PC-3 (cell line): ENCODE measurements around the gene HIP1R. TPM values are rescaled to one million over a fixed set of nuclear protein-coding genes. Genes with fewer than 3 reads are reported as not detected.

Experiments
- ATAC-seq: fragments of 200-7000 bp; cut with Tn5 transposase; 2 replicates; pipeline ENCODE4 v1.9.1; 2020; ENCODE audit warnings: mild to moderate bottlenecking, moderate library complexity
- BruUV-seq: library from RNA; stranded (reverse); fragments of 400-500 nt; replicated peaks from 2 replicates; lab custom pipeline; 2021; lab: Mats Ljungman, UMichigan
- CTCF ChIA-PET: fragments of 300-600 bp; sonication (Branson Sonifier 250); formaldehyde crosslinking; loops from one replicate; lab custom pipeline; 2022; ENCODE audit warnings: antibody characterized with exemption; lab: Charles Lee
- POLR2A ChIA-PET: fragments of 300-600 bp; sonication (Branson Sonifier 250); formaldehyde crosslinking; loops from one replicate; lab custom pipeline; 2022; ENCODE audit warnings: antibody characterized with exemption; ENCODE audit not compliant: unreplicated experiment; lab: Charles Lee
- DNase-seq: peaks from one replicate; pipeline ENCODE4 v3.0.0-alpha.2; 2015
- H2AFZ ChIP-seq: fragments of 300-600 bp; sonication (generic); 2 replicates; pipeline ENCODE4 v1.6.0; 2016; ENCODE audit warnings: antibody characterized with exemption, low read length
- H3F3A ChIP-seq: fragments of 300-600 bp; sonication (generic); one replicate; pipeline ENCODE4 v1.6.0; 2017; ENCODE audit warnings: antibody characterized with exemption, low read length, control low read depth, mild to moderate bottlenecking; ENCODE audit not compliant: unreplicated experiment
- H3K27ac ChIP-seq: fragments of 300-600 bp; sonication (generic); 2 replicates; pipeline ENCODE4 v1.5.1; 2016; ENCODE audit warnings: mild to moderate bottlenecking, low read length
- H3K27me3 ChIP-seq: fragments of 300-600 bp; sonication (generic); 2 replicates; pipeline ENCODE4 v1.6.1; 2016; ENCODE audit warnings: low read length, mixed read lengths
- H3K36me3 ChIP-seq: fragments of 300-600 bp; sonication (generic); 2 replicates; pipeline ENCODE4 v1.6.1; 2016; ENCODE audit warnings: low read depth, mixed run types, low read length, mixed read lengths
- H3K4me1 ChIP-seq: fragments of 300-600 bp; sonication (generic); 2 replicates; pipeline ENCODE4 v1.5.1; 2016; ENCODE audit warnings: low read length; ENCODE audit not compliant: insufficient read depth
- H3K4me2 ChIP-seq: fragments of 300-600 bp; sonication (generic); 2 replicates; pipeline ENCODE4 v1.6.0; 2016; ENCODE audit warnings: low read length
- H3K4me3 ChIP-seq: fragments of 300-600 bp; sonication (generic); 2 replicates; pipeline ENCODE4 v1.5.1; 2016; ENCODE audit warnings: mild to moderate bottlenecking, low read length, mixed read lengths
- H3K79me2 ChIP-seq: fragments of 300-600 bp; sonication (generic); 2 replicates; pipeline ENCODE4 v1.6.1; 2017; ENCODE audit warnings: low read length, mixed read lengths
- H3K9ac ChIP-seq: fragments of 300-600 bp; sonication (generic); 2 replicates; pipeline ENCODE4 v1.6.0; 2016; ENCODE audit warnings: mild to moderate bottlenecking, low read length
- H3K9me2 ChIP-seq: fragments of 300-600 bp; sonication (generic); replicated peaks from 2 replicates; pipeline ENCODE4 v1.6.1; 2016; ENCODE audit warnings: mixed run types, low read length, mixed read lengths
- H3K9me3 ChIP-seq: fragments of 300-600 bp; sonication (generic); 2 replicates; pipeline ENCODE4 v1.6.1; 2016; ENCODE audit warnings: low read length, mixed read lengths
- H4K20me1 ChIP-seq: fragments of 300-600 bp; sonication (generic); 2 replicates; pipeline ENCODE4 v1.6.1; 2016; ENCODE audit warnings: low read length, mixed read lengths
- CTCF ChIP-seq: fragments of 300-600 bp; sonication (generic); conservative IDR thresholded peaks from 2 replicates; pipeline ENCODE4 v1.5.1; 2017; ENCODE audit warnings: antibody characterized with exemption, low read depth, mild to moderate bottlenecking, low read length
- EZH2 ChIP-seq: fragments of 300-600 bp; sonication (generic); IDR thresholded peaks from one replicate; pipeline ENCODE4 v1.6.1; 2017; ENCODE audit warnings: antibody characterized with exemption, mild to moderate bottlenecking, low read length; ENCODE audit not compliant: unreplicated experiment
- EZH2phosphoT487 ChIP-seq: fragments of 300-600 bp; sonication (generic); IDR thresholded peaks from 2 replicates; pipeline ENCODE4 v1.6.1; 2018; ENCODE audit warnings: mild to moderate bottlenecking, antibody characterized with exemption, low read length, borderline replicate concordance
- intact Hi-C: fragments of 100-400 bp; cut with micrococcal nuclease; formaldehyde crosslinking; loops from 2 replicates; pipeline ENCODE4 v1.9.0; 2023
- total RNA-seq: library from RNA; depleted of rRNA; stranded (reverse); fragments of >200 nt; gene quantifications from 2 replicates; pipeline ENCODE4 v1.2.3, GENCODE V29; 2014

Gene HIP1R
- total RNA-seq, 1 experiment from 2014 or later: 46.1 TPM

DNA sequence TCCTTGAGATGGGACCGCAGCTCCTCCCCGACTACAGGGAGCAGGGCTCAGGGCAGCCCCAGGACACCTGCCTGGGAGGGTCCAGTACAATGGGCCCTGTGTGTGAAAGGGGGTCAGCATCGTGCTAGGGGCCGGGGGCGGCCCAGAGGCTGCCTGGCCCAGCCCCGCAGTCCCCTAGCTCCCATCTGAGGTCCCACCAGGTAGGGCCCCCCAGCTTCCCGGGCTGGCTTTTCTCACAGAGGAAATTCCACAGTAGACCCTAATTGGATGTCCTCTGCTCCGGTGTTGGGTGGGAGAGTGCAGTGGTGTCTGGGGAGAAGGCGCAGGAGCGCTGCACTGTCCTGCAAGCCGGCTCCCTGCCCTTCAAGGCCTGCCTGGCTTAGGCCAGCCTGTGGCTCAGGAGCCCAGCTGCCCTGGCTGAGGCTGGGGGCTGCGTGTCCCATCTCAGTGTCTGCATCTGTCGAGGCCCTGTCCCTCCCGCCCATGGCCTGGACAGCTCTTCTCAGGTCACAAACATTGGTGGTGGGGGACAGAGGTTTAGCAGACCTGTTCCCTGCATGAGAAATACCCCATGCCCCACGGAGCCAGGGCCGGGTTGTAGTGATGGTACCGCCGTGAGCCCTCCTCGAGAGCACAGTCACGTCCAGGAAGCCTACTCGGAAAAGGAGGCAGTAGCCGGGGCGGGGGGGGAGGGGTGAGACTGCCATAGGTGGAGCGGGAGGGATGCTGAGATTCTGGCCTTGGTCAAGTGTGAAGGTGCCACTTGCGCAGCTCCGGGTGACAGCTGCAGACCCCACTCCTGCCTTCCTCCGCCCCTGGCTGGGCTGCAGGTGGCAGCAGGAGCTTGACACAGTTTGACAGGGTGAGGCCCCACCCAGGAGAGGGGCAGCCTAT is 11.6 kb downstream of the HIP1R start:
- Histone ChIP-seq H3K9me3 (no peaks in the 10 kb centered on the region), H3K36me3 (no peaks in the 10 kb centered on the region), H3K4me3 (no peak overlapping the region), H3K79me2 (peaks cover 19% of the 10 kb centered on the region), H3F3A (peaks cover 6% of the 10 kb centered on the region), H3K27ac (no peak overlapping the region), H3K4me1 (peaks cover 10% of the 10 kb centered on the region), H3K27me3 (no peaks in the 10 kb centered on the region), H4K20me1 (no peaks in the 10 kb centered on the region), H2AFZ (no peak overlapping the region), H3K9ac (no peak overlapping the region), H3K9me2 (no peaks in the 10 kb centered on the region), H3K4me2 (no peak overlapping the region)
- BruUV-seq: no TSS peak
- ChIA-PET POLR2A (no interaction called here), CTCF (no interaction called here)
- TF ChIP-seq EZH2phosphoT487 (no peak), EZH2 (no peak), CTCF (no peak)
- ATAC-seq (no peak), DNase-seq (no peak)
- intact Hi-C loops: no loop called here

DNA sequence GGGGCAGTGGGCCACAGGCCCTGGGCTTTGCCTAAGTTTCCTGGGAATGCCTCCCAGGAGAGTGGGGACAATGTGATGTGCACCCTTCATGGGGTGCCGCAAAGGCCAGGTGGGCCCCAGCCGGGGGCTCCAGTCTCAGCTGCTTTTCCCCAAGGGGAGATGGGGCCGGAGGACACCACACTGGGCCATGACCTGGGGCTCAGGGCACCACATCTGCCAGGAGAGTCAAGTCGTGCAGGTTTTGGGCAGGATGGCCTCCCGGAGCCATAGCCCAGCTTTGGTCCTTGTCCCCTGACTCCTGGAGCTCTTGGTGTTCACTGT is 12.2 kb downstream of the HIP1R start:
- no TSS peak for BruUV-seq
- Histone ChIP-seq H3K9me3 (no peaks in the 10 kb centered on the region), H2AFZ (no peak overlapping the region), H3F3A (no peaks in the 10 kb centered on the region), H3K36me3 (no peaks in the 10 kb centered on the region), H3K4me2 (no peak overlapping the region), H3K27ac (no peak overlapping the region), H3K79me2 (peaks cover 12% of the 10 kb centered on the region), H3K9ac (no peak overlapping the region), H3K9me2 (no peaks in the 10 kb centered on the region), H4K20me1 (no peaks in the 10 kb centered on the region), H3K27me3 (no peaks in the 10 kb centered on the region), H3K4me3 (no peak overlapping the region), H3K4me1 (peaks cover 10% of the 10 kb centered on the region)
- POLR2A ChIA-PET: no interaction called here
- no peak for TF ChIP-seq EZH2phosphoT487
- TF ChIP-seq CTCF: no peak
- no peak for TF ChIP-seq EZH2
- intact Hi-C loops: no loop called here
- DNase-seq: no peak
- no peak for ATAC-seq
- CTCF ChIA-PET: no interaction called here

GRCh38 chr12:122847921-122848421 is 12.7 kb downstream of the HIP1R start:
- CTCF ChIA-PET: no interaction called here
- Histone ChIP-seq H3K27ac (no peak overlapping the region), H3K4me3 (no peak overlapping the region), H3K27me3 (no peaks in the 10 kb centered on the region), H3F3A (no peaks in the 10 kb centered on the region), H3K9me2 (no peaks in the 10 kb centered on the region), H2AFZ (no peak overlapping the region), H3K4me1 (peaks cover 15% of the 10 kb centered on the region), H3K9me3 (no peaks in the 10 kb centered on the region), H3K79me2 (peaks cover 8% of the 10 kb centered on the region), H4K20me1 (no peaks in the 10 kb centered on the region), H3K4me2 (no peak overlapping the region), H3K36me3 (no peaks in the 10 kb centered on the region), H3K9ac (no peak overlapping the region)
- TF ChIP-seq EZH2 (no peak), EZH2phosphoT487 (no peak), CTCF (no peak)
- intact Hi-C loops: no loop called here
- no peak for DNase-seq
- no peak for ATAC-seq
- no TSS peak for BruUV-seq
- POLR2A ChIA-PET: no interaction called here
